Measurements from ENCODE around the gene FGFBP1.

GRCh38 chr4:15944895-15945294 is 6.4 kb upstream of the FGFBP1 start:
- no peak for TF ChIP-seq POLR2AphosphoS5 (IDR thresholded peaks at IDR 0.05; ENCODE audit: low read depth, low read length)
- no peak for TF ChIP-seq POLR2A (IDR thresholded peaks at IDR 0.05; ENCODE audit: low read depth, low read length)

Data from GM12891 (cell line).